Measurements from ENCODE around the gene YTHDC2. TPM values are rescaled to one million over a fixed set of nuclear protein-coding genes. Genes with fewer than 3 reads are reported as not detected.

YTHDC2 gene
- total RNA-seq, 2 experiments from 2014 or later, result 40.3 to 60.1 TPM

GRCh38 chr5:113495422-113495841, 18.1 kb upstream of the YTHDC2 start:
- H3K36me3 ChIP-seq (ENCODE audit: insufficient read depth, low read length), result no peaks in the 10 kb centered on the region
- POLR2A ChIA-PET, result interaction anchor here (0.5 kb wide), 1 partner anchor 106 kb away, joined by 4 read pairs; no protein-coding TSS in a partner anchor
- TF ChIP-seq CTCF (conservative IDR thresholded peaks at IDR 0.05; ENCODE audit: low read length), result no peak
- TF ChIP-seq EZH2phosphoT487 (IDR thresholded peaks at IDR 0.05; ENCODE audit: borderline replicate concordance, low read depth, low read length), result no peak
- H3K79me2 ChIP-seq (ENCODE audit: insufficient read depth, low read depth, low read length), result no peaks in the 10 kb centered on the region
- intact Hi-C loops (cut with micrococcal nuclease; ENCODE audit: unreplicated experiment), result no loop called here
- no peaks in the 10 kb centered on the region for H4K20me1 ChIP-seq (ENCODE audit: insufficient read depth, low read length)
- CTCF ChIA-PET (ENCODE audit: unreplicated experiment), result no interaction called here
- BruUV-seq (replicated peaks), result no TSS peak
- H3K27ac ChIP-seq (ENCODE audit: low read depth, low read length, poor library complexity, severe bottlenecking), result no peak overlapping the region
- H3K9me3 ChIP-seq (ENCODE audit: low read length), result peaks cover 4% of the 10 kb centered on the region; the same call in 1 of the 2 replicates
- no peaks in the 10 kb centered on the region for H3K4me1 ChIP-seq (ENCODE audit: insufficient read depth, low read length, poor library complexity, severe bottlenecking)
- DNase-seq (ENCODE audit: low spot score), result no peak
- H3K4me2 ChIP-seq (ENCODE audit: low read length), result no peak overlapping the region
- no peaks in the 10 kb centered on the region for H3K9me2 ChIP-seq (ENCODE audit: insufficient read depth, low read length)
- no peak overlapping the region for H2AFZ ChIP-seq (ENCODE audit: low read length)
- H3K4me3 ChIP-seq (ENCODE audit: low read depth, low read length, poor library complexity, severe bottlenecking), result no peak overlapping the region

- Histone ChIP-seq H3K4me3 (ENCODE audit: low read depth, low read length, poor library complexity, severe bottlenecking) (no peak overlapping the region), H3K36me3 (ENCODE audit: insufficient read depth, low read length) (no peaks in the 10 kb centered on the region), H2AFZ (ENCODE audit: low read length) (no peak overlapping the region), H3K4me1 (ENCODE audit: insufficient read depth, low read length, poor library complexity, severe bottlenecking) (peaks cover 2% of the 10 kb centered on the region), H3K4me2 (ENCODE audit: low read length) (no peak overlapping the region), H3K79me2 (ENCODE audit: insufficient read depth, low read depth, low read length) (no peaks in the 10 kb centered on the region), H3K9me3 (ENCODE audit: low read length) (no peaks in the 10 kb centered on the region), H3K27ac (ENCODE audit: low read depth, low read length, poor library complexity, severe bottlenecking) (no peak overlapping the region), H4K20me1 (ENCODE audit: insufficient read depth, low read length) (no peaks in the 10 kb centered on the region), H3K9me2 (ENCODE audit: insufficient read depth, low read length) (no peaks in the 10 kb centered on the region)
- ChIA-PET CTCF (ENCODE audit: unreplicated experiment) (no interaction called here), POLR2A (interaction anchor here (0.6 to 1.2 kb wide), 3 partner anchors 11 to 133 kb away, joined by 3 read pairs; no protein-coding TSS in a partner anchor)
- intact Hi-C loops (cut with micrococcal nuclease; ENCODE audit: unreplicated experiment), result no loop called here
- no peak for DNase-seq (ENCODE audit: low spot score)
- no TSS peak for BruUV-seq (replicated peaks)
- TF ChIP-seq EZH2phosphoT487 (IDR thresholded peaks at IDR 0.05; ENCODE audit: borderline replicate concordance, low read depth, low read length) (no peak), CTCF (conservative IDR thresholded peaks at IDR 0.05; ENCODE audit: low read length) (no peak)
These were observed 11.4 kb upstream of the YTHDC2 start for GRCh38 chr5:113502073-113502472.

GRCh38 chr5:113503146-113503545, 10.3 kb upstream of the YTHDC2 start:
- CTCF ChIA-PET (ENCODE audit: unreplicated experiment), result interaction anchor here (0.9 kb wide), 1 partner anchor 22 kb away, joined by 3 read pairs; no protein-coding TSS in a partner anchor
- no peaks in the 10 kb centered on the region for H4K20me1 ChIP-seq (ENCODE audit: insufficient read depth, low read length)
- H3K27ac ChIP-seq (ENCODE audit: low read depth, low read length, poor library complexity, severe bottlenecking), result no peak overlapping the region
- no peak for DNase-seq (ENCODE audit: low spot score)
- no peak overlapping the region for H3K4me3 ChIP-seq (ENCODE audit: low read depth, low read length, poor library complexity, severe bottlenecking)
- TF ChIP-seq EZH2phosphoT487 (IDR thresholded peaks at IDR 0.05; ENCODE audit: borderline replicate concordance, low read depth, low read length) (no peak), CTCF (conservative IDR thresholded peaks at IDR 0.05; ENCODE audit: low read length) (no peak)
- H3K36me3 ChIP-seq (ENCODE audit: insufficient read depth, low read length), result no peaks in the 10 kb centered on the region
- H3K4me2 ChIP-seq (ENCODE audit: low read length), result no peak overlapping the region
- peaks cover 11% of the 10 kb centered on the region for H3K4me1 ChIP-seq (ENCODE audit: insufficient read depth, low read length, poor library complexity, severe bottlenecking)
- H3K9me2 ChIP-seq (ENCODE audit: insufficient read depth, low read length), result no peaks in the 10 kb centered on the region
- H3K79me2 ChIP-seq (ENCODE audit: insufficient read depth, low read depth, low read length), result no peaks in the 10 kb centered on the region
- intact Hi-C loops (cut with micrococcal nuclease; ENCODE audit: unreplicated experiment), result no loop called here
- no TSS peak for BruUV-seq (replicated peaks)
- POLR2A ChIA-PET, result interaction anchor here (0.5 to 1.2 kb wide), 5 partner anchors 8 to 576 kb away, joined by 3 to 5 read pairs (median 3); no protein-coding TSS in a partner anchor
- H2AFZ ChIP-seq (ENCODE audit: low read length), result no peak overlapping the region
- no peaks in the 10 kb centered on the region for H3K9me3 ChIP-seq (ENCODE audit: low read length)
